ENCODE data around the gene RCAN3. TPM values are rescaled to one million over a fixed set of nuclear protein-coding genes. Genes with fewer than 3 reads are reported as not detected.

RCAN3 gene
- total and polyA plus RNA-seq, 2 of the 4 experiments (the other 2 are of a cell fraction): 4.0 to 5.9 TPM

DNA sequence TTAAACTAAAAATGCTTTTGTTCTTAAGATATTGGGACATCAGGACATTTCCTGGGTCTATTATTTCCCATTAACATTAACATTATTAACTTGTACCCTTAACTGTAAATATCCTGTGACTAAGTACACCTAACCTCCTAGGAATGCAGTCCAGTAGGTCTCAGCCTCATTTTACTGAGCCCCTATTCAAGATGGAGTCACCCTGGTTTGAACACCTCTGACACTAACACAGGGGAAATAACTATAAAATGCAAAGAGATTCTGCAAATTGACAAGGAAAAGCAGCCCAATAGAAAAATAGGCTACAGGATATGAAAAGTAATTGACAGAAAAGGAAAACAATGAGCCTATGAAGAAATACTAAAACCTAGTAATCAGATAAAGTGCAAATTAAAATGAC, 41.6 kb downstream of the RCAN3 start:
- no peaks in the 10 kb centered on the region for H4K20me1 ChIP-seq (ENCODE audit: insufficient read depth, low read length)
- H2AFZ ChIP-seq (replicated peaks; ENCODE audit: low read length, poor library complexity): no peak overlapping the region
- H4K91ac ChIP-seq (ENCODE audit: insufficient read depth, low read depth, low read length): no peak overlapping the region
- ATAC-seq (ENCODE audit: low read depth) (no peak), DNase-seq (no peak)
- dilution Hi-C loops (cut with HindIII; ENCODE audit: low sequenced_read_pairs, unreplicated experiment): no loop called here
- H4K5ac ChIP-seq (ENCODE audit: low read depth, low read length): no peak overlapping the region
- no peak overlapping the region for H2BK15ac ChIP-seq (ENCODE audit: low read depth, low read length)
- H3K56ac ChIP-seq (ENCODE audit: extremely low read depth, insufficient read depth, low read length): no peak overlapping the region
- H3K36me3 ChIP-seq (ENCODE audit: control insufficient read depth, insufficient read depth, low read length): no peaks in the 10 kb centered on the region
- no peak overlapping the region for H2BK120ac ChIP-seq (ENCODE audit: low read depth, low read length)
- no peak overlapping the region; a peak in 1 of 4 replicates for H4K8ac ChIP-seq (ENCODE audit: low read depth in 2 of 2, low read length in 2 of 2)
- ChIA-PET POLR2A (ENCODE audit: unreplicated experiment) (no interaction called here), CTCF (no interaction called here)
- TF ChIP-seq RCOR1 (IDR thresholded peaks at IDR 0.05; ENCODE audit: insufficient replicate concordance, low read length): no peak
- no peak for TF ChIP-seq CEBPB (IDR thresholded peaks at IDR 0.05; ENCODE audit: low read depth, low read length)
- no peak for TF ChIP-seq POLR2A (IDR thresholded peaks at IDR 0.05; ENCODE audit: low read depth, low read length)
- no peak for TF ChIP-seq USF2 (IDR thresholded peaks at IDR 0.05; ENCODE audit: low read depth, low read length)
- H3K27me3 ChIP-seq (ENCODE audit: control insufficient read depth, insufficient read depth, low read length): peaks cover 7% of the 10 kb centered on the region; the same call in 1 of the 2 replicates
- no peak overlapping the region for H3K14ac ChIP-seq (replicated peaks; ENCODE audit: low read depth, low read length)
- H3K79me1 ChIP-seq (ENCODE audit: low read depth in 1 of 2, low read length in 2 of 2): no peaks in the 10 kb centered on the region
- H3K4me1 ChIP-seq (ENCODE audit: control insufficient read depth, insufficient read depth, low read length): peaks cover 3% of the 10 kb centered on the region; the same call in 1 of the 2 replicates
- peaks cover 5% of the 10 kb centered on the region for H3K9me1 ChIP-seq (ENCODE audit: insufficient read depth, low read length)
- H3K4me2 ChIP-seq (ENCODE audit: low read depth, low read length): no peak overlapping the region
- no peak overlapping the region for H3K4me3 ChIP-seq (ENCODE audit: insufficient read depth, low read depth, low read length)
- in situ Hi-C loops (cut with MboI; ENCODE audit: low sequenced_read_pairs): no loop called here
- no peak overlapping the region for H2AK5ac ChIP-seq (ENCODE audit: low read depth, low read length)
- no peak overlapping the region for H3K23ac ChIP-seq (ENCODE audit: low read depth, low read length)
- no peak overlapping the region for H2BK20ac ChIP-seq (ENCODE audit: low read depth, low read length)
- no peaks in the 10 kb centered on the region for H3K9me3 ChIP-seq (ENCODE audit: control insufficient read depth, insufficient read depth, low read length)
- H3K18ac ChIP-seq (ENCODE audit: low read depth, low read length): no peak overlapping the region
- H3K27ac ChIP-seq (ENCODE audit: insufficient read depth, low read length): no peak overlapping the region
- intact Hi-C loops (cut with micrococcal nuclease): loop anchor here (5.0 kb wide), 1 partner anchor 93 kb away; no protein-coding TSS in a partner anchor
- no peak overlapping the region for H2AK9ac ChIP-seq (replicated peaks; ENCODE audit: low read depth, low read length, poor library complexity)
- no peak overlapping the region for H2BK5ac ChIP-seq (ENCODE audit: low read depth, low read length, poor library complexity, severe bottlenecking)
- H3K4ac ChIP-seq (ENCODE audit: low read depth, low read length): no peak overlapping the region
- H3K9ac ChIP-seq (ENCODE audit: low read depth, low read length): no peak overlapping the region
- BruUV-seq (replicated peaks): no TSS peak

Data from IMR-90 (cell line).